OCI-LY7 (cell line): ENCODE results near the gene PURA.

ENCODE experiments used
- CTCF ChIP-seq: fragments of 200-600 bp; sonication (generic); conservative IDR thresholded peaks from 2 replicates; pipeline ENCODE4 v1.5.1; 2014; ENCODE audit warnings: mild to moderate bottlenecking, antibody characterized with exemption, low read length, moderate library complexity, mixed read lengths
- EZH2phosphoT487 ChIP-seq: fragments of 200-600 bp; sonication (generic); IDR thresholded peaks from 2 replicates; pipeline ENCODE4 v1.6.1; 2018; ENCODE audit warnings: low read depth, borderline replicate concordance, mild to moderate bottlenecking, mixed run types, antibody characterized with exemption, low read length, moderate library complexity, mixed read lengths

GRCh38 chr5:140153255-140153654, 39.3 kb downstream of the PURA start:
- no peak for TF ChIP-seq CTCF
- no peak for TF ChIP-seq EZH2phosphoT487
